IPS-18a (cell line): ENCODE data around the gene NUAK1.

ENCODE experiments used
- H3K27ac ChIP-seq: one replicate; pipeline ENCODE4 v1.5.1; 2013; ENCODE audit warnings: low read length
- H3K27me3 ChIP-seq: one replicate; pipeline ENCODE4 v1.6.1; 2013; ENCODE audit warnings: mild to moderate bottlenecking, low read length; ENCODE audit not compliant: control insufficient read depth, insufficient read depth
- H3K36me3 ChIP-seq: one replicate; pipeline ENCODE4 v1.6.1; 2013; ENCODE audit warnings: low read depth, low read length; ENCODE audit not compliant: control insufficient read depth
- H3K4me1 ChIP-seq: one replicate; pipeline ENCODE4 v1.6.1; 2013; ENCODE audit warnings: low read depth, low read length; ENCODE audit not compliant: control insufficient read depth
- H3K4me3 ChIP-seq: one replicate; pipeline ENCODE4 v1.5.1; 2013; ENCODE audit warnings: low read length
- H3K9ac ChIP-seq: one replicate; pipeline ENCODE4 v1.6.1; 2013; ENCODE audit warnings: mild to moderate bottlenecking, low read length, moderate library complexity
- H3K9me3 ChIP-seq: one replicate; pipeline ENCODE4 v1.6.1; 2013; ENCODE audit warnings: low read depth, low read length; ENCODE audit not compliant: control insufficient read depth

Gene NUAK1

GRCh38 chr12:106085213-106085612, 53.5 kb downstream of the NUAK1 start:
- Histone ChIP-seq H3K4me3 (no peak overlapping the region), H3K9ac (no peak overlapping the region)

GRCh38 chr12:106084759-106085158, 54.0 kb downstream of the NUAK1 start:
- peaks cover 5% of the 10 kb centered on the region for H3K4me1 ChIP-seq
- no peak overlapping the region for H3K27ac ChIP-seq
- H3K27me3 ChIP-seq = no peaks in the 10 kb centered on the region
- no peaks in the 10 kb centered on the region for H3K9me3 ChIP-seq
- peaks cover 15% of the 10 kb centered on the region for H3K36me3 ChIP-seq
- H3K9ac ChIP-seq = no peak overlapping the region
- H3K4me3 ChIP-seq = no peak overlapping the region

More at GRCh38 chr12:106085213-106085612, 53.5 kb downstream of the NUAK1 start:
- H3K27ac ChIP-seq = no peak overlapping the region
- H3K36me3 ChIP-seq = peaks cover 15% of the 10 kb centered on the region
- no peaks in the 10 kb centered on the region for H3K9me3 ChIP-seq
- H3K27me3 ChIP-seq = no peaks in the 10 kb centered on the region
- H3K4me1 ChIP-seq = peaks cover 5% of the 10 kb centered on the region

GRCh38 chr12:106084014-106084671, 54.6 kb downstream of the NUAK1 start:
- peaks cover 15% of the 10 kb centered on the region for H3K36me3 ChIP-seq
- H3K27me3 ChIP-seq = no peaks in the 10 kb centered on the region
- no peak overlapping the region for H3K4me3 ChIP-seq
- no peak overlapping the region for H3K27ac ChIP-seq
- no peaks in the 10 kb centered on the region for H3K9me3 ChIP-seq
- no peak overlapping the region for H3K9ac ChIP-seq
- peaks cover 5% of the 10 kb centered on the region for H3K4me1 ChIP-seq

- peaks cover 15% of the 10 kb centered on the region for H3K36me3 ChIP-seq
- H3K4me1 ChIP-seq = peaks cover 5% of the 10 kb centered on the region
- no peak overlapping the region for H3K27ac ChIP-seq
- no peak overlapping the region for H3K9ac ChIP-seq
- H3K4me3 ChIP-seq = no peak overlapping the region
- no peaks in the 10 kb centered on the region for H3K9me3 ChIP-seq
- no peaks in the 10 kb centered on the region for H3K27me3 ChIP-seq
These were observed 56.3 kb downstream of the NUAK1 start for GRCh38 chr12:106082216-106083175.

- H3K27me3 ChIP-seq = no peaks in the 10 kb centered on the region
- peaks cover 15% of the 10 kb centered on the region for H3K36me3 ChIP-seq
- no peak overlapping the region for H3K9ac ChIP-seq
- H3K27ac ChIP-seq = no peak overlapping the region
- no peak overlapping the region for H3K4me3 ChIP-seq
- peaks cover 5% of the 10 kb centered on the region for H3K4me1 ChIP-seq
- H3K9me3 ChIP-seq = no peaks in the 10 kb centered on the region
These were observed 57.1 kb downstream of the NUAK1 start for GRCh38 chr12:106081606-106082005.

GRCh38 chr12:106080791-106081170, 58.0 kb downstream of the NUAK1 start:
- Histone ChIP-seq H3K27me3 (no peaks in the 10 kb centered on the region), H3K9me3 (no peaks in the 10 kb centered on the region), H3K36me3 (peaks cover 15% of the 10 kb centered on the region), H3K4me3 (no peak overlapping the region), H3K9ac (no peak overlapping the region), H3K4me1 (peaks cover 5% of the 10 kb centered on the region), H3K27ac (no peak overlapping the region)

GRCh38 chr12:106080041-106080790, 58.5 kb downstream of the NUAK1 start:
- Histone ChIP-seq H3K4me1 (peaks cover 5% of the 10 kb centered on the region), H3K9ac (no peak overlapping the region), H3K4me3 (no peak overlapping the region), H3K27ac (no peak overlapping the region), H3K27me3 (no peaks in the 10 kb centered on the region), H3K36me3 (peaks cover 15% of the 10 kb centered on the region), H3K9me3 (no peaks in the 10 kb centered on the region)

- H3K9me3 ChIP-seq = no peaks in the 10 kb centered on the region
- no peaks in the 10 kb centered on the region for H3K27me3 ChIP-seq
- H3K27ac ChIP-seq = no peak overlapping the region
- H3K4me1 ChIP-seq = peaks cover 11% of the 10 kb centered on the region
- H3K9ac ChIP-seq = no peak overlapping the region
- H3K36me3 ChIP-seq = peaks cover 15% of the 10 kb centered on the region
- no peak overlapping the region for H3K4me3 ChIP-seq
These were observed 59.5 kb downstream of the NUAK1 start for GRCh38 chr12:106079148-106079738.

- Histone ChIP-seq H3K4me3 (no peak overlapping the region), H3K9me3 (no peaks in the 10 kb centered on the region), H3K27me3 (no peaks in the 10 kb centered on the region), H3K4me1 (peaks cover 7% of the 10 kb centered on the region), H3K9ac (no peak overlapping the region), H3K36me3 (peaks cover 14% of the 10 kb centered on the region), H3K27ac (no peak overlapping the region)
These were observed 60.3 kb downstream of the NUAK1 start for GRCh38 chr12:106078358-106079010.

GRCh38 chr12:106074706-106075392, 63.9 kb downstream of the NUAK1 start:
- H3K4me3 ChIP-seq = no peak overlapping the region
- no peaks in the 10 kb centered on the region for H3K9me3 ChIP-seq
- H3K9ac ChIP-seq = no peak overlapping the region
- no peaks in the 10 kb centered on the region for H3K27me3 ChIP-seq
- H3K36me3 ChIP-seq = no peaks in the 10 kb centered on the region
- no peak overlapping the region for H3K27ac ChIP-seq
- H3K4me1 ChIP-seq = peaks cover 6% of the 10 kb centered on the region
